HFF-Myc (cell line): ENCODE data around the gene LEMD3.

Experiments used
- DNase-seq: peaks from one replicate; pipeline ENCODE4 v3.0.0-alpha.2; 2011; ENCODE audit warnings: low read depth; ENCODE audit errors: extremely low read depth
- H3K4me3 ChIP-seq: replicated peaks from 2 replicates; pipeline ENCODE4 v1.5.1; 2011; ENCODE audit warnings: low read depth, mild to moderate bottlenecking, control low read depth, low read length
- TF ChIP-seq, protein P1 (sequence below): IDR thresholded peaks from 2 replicates; pipeline ENCODE4 v1.5.1; 2012; ENCODE audit warnings: mild to moderate bottlenecking, low read depth, low read length, control low read depth; ENCODE audit errors: missing control alignments

Gene LEMD3

DNA sequence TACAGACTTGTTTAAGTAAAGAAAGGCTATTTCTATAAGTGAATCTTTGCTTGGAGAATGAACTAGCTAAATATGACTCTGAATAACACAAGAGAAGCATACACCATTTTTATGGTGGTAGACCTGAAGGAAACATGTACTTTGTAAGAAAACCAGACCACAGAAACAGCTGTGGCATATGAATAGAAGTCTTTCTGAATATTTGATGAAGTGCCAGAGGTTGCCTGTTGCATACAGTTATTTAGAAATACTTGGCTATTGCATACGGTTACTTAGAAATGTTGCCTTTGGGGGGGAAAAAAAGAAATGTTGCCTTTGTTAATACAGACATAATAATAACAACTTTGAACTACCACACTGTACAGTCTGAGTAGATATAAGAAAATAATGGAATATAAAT lies 16.8 kb upstream of the LEMD3 start:
- TF ChIP-seq, protein P1, sequence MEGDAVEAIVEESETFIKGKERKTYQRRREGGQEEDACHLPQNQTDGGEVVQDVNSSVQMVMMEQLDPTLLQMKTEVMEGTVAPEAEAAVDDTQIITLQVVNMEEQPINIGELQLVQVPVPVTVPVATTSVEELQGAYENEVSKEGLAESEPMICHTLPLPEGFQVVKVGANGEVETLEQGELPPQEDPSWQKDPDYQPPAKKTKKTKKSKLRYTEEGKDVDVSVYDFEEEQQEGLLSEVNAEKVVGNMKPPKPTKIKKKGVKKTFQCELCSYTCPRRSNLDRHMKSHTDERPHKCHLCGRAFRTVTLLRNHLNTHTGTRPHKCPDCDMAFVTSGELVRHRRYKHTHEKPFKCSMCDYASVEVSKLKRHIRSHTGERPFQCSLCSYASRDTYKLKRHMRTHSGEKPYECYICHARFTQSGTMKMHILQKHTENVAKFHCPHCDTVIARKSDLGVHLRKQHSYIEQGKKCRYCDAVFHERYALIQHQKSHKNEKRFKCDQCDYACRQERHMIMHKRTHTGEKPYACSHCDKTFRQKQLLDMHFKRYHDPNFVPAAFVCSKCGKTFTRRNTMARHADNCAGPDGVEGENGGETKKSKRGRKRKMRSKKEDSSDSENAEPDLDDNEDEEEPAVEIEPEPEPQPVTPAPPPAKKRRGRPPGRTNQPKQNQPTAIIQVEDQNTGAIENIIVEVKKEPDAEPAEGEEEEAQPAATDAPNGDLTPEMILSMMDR, result no peak
- no peak for DNase-seq

DNA sequence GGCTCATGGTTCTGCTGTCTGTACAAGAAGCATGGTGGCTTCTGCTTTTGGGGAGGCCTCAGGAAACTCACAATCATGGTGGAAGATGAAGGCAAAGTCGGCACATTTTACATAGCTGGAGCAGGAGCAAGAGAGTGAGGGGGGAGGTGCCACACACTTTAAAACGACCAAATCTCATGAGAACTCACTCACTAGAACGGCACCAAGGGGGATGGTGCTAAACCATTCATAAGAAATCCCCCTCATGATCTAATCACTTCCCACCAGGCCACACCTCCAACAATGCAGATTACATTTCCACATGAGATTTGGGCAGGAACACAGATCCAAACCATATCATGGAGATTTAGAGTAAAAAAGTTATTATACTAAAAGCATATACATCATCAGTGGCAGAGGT lies 13.6 kb upstream of the LEMD3 start:
- no peak for DNase-seq
- TF ChIP-seq, protein P1, result no peak
- H3K4me3 ChIP-seq, result no peak overlapping the region

More for the DNA sequence above, 16.8 kb upstream of the LEMD3 start:
- no peak overlapping the region for H3K4me3 ChIP-seq

DNA sequence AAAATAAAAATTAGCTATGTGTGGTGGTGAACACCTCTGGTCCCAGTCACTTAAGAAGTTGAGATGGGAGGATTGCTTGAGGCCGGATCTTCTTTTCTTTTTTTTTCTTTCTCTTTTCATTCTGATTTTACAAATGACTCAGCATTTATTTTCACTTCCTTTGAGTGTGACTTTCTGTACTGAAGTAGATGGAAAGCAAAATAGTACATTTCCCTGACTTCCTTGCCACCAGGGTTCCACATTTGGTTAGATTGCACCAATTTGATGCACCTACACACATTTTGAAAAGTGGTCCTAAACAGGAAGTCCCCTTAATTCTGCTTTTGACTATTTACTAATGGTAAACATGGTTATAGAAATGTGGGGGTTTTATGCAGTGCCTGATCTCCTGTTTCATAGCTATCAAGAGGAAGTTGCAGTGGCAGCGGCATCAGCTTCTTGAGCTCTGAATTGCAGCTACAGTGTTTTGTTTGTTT lies 13.0 kb upstream of the LEMD3 start:
- TF ChIP-seq, protein P1, result no peak
- DNase-seq, result no peak
- no peak overlapping the region for H3K4me3 ChIP-seq

DNA sequence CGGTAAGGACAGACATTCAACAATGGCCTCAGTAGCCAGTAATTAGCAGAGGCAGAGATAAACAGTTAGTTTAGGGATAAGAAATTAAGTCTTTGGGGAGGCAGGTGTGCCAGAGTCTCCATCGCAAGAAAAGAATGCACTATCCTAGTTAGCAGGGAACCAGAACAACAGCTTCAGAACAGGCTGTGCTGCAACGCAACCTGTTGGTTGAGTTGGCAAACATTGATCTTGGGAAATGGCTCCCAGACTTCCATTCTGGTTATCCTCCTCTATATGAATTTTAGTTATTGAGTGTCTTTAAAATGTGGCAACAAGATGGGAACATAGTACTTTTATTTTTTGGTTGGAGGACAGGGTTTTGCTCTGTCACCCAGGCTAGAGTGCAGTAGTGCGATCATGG lies 12.3 kb upstream of the LEMD3 start:
- H3K4me3 ChIP-seq, result no peak overlapping the region
- TF ChIP-seq, protein P1, result no peak
- DNase-seq, result no peak

DNA sequence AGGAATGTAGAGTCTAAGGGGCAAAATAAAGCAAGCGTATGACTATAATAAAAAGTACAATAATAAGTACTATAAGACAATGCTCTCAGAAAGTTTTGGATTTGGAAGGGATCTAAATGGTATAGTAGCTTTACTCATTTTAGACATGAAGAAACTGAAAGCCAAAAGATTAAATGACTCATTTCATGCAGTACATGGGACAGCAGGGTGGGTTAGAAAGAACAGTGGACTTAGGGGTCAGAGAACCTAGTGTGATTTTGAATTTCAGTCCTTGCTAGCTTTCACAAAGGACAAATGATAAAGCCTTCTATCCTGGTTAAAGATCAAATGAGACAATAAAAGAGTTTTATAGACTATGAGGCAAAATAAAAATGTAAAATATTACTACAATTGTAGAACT lies 6.8 kb upstream of the LEMD3 start:
- no peak for DNase-seq
- no peak overlapping the region for H3K4me3 ChIP-seq
- TF ChIP-seq, protein P1, result no peak

DNA sequence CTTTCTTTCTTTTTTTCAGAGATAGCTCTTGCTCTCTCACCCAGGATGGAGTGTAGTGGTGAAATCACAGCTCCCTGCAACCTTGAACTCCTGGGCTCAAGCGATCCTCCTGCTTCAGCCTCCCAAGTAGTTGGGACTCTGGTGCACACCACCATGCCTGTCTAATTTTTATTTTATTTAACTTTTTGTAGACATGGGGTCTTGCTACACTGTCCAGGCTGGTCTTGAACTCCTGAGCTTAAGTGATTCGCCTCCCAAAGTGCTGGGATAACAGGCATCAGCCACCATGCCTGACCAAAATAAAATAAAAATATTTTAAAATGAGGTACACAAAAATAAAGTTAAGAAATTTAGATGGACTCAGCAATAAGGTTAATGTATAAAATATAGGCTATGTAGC lies 5.1 kb upstream of the LEMD3 start:
- no peak for DNase-seq
- TF ChIP-seq, protein P1, result no peak
- H3K4me3 ChIP-seq, result no peak overlapping the region

DNA sequence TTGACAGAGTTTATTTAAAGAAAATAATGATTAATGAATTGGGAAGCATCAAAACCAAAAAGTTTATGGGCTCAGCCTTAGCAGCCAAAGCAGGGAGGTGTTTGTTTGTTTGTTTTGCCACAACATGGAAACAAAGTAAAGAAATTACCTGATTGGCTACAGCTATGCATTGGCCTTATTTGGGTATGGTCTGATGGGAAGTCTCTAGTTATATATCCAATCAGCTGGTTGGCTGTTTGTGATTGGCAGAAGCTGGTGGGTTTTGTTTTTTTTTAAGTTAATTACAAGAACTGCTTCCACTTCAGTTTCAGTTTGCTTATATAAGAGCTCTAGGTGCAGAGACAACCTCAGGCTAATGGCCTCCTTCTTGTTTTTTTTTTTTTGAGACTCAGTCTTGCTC lies 4.6 kb upstream of the LEMD3 start:
- DNase-seq, result no peak
- no peak overlapping the region for H3K4me3 ChIP-seq
- TF ChIP-seq, protein P1, result no peak
